WTC11 (cell line): ENCODE measurements around the gene ENC1. TPM values are rescaled to one million over a fixed set of nuclear protein-coding genes. Genes with fewer than 3 reads are reported as not detected.

Experiments
- ATAC-seq: fragments of 200-7000 bp; cut with Tn5 transposase; 2 replicates; pipeline ENCODE4 v1.10.0; 2021; ENCODE audit warnings: mild to moderate bottlenecking, moderate library complexity
- CTCF ChIA-PET: fragments of 300-600 bp; sonication (Branson Sonifier 250); formaldehyde crosslinking; loops from one replicate; lab custom pipeline; 2021; ENCODE audit warnings: antibody characterized with exemption; lab: Charles Lee
- POLR2A ChIA-PET: fragments of 350-600 bp; sonication (Branson Sonifier 250); formaldehyde crosslinking; loops from one replicate; lab custom pipeline; 2021; ENCODE audit warnings: antibody characterized with exemption; lab: Charles Lee
- DNase-seq: peaks from one replicate; pipeline ENCODE4 v3.0.0; 2021; ENCODE audit warnings: low spot score
- H3K27ac Mint-ChIP-seq: 2 replicates; pipeline ENCODE4 v1.8.0; 2021; ENCODE audit warnings: mixed read lengths
- H3K27me3 Mint-ChIP-seq: 2 replicates; pipeline ENCODE4 v1.8.0; 2021; ENCODE audit warnings: low read depth, mild to moderate bottlenecking, moderate library complexity, mixed read lengths
- H3K36me3 Mint-ChIP-seq: 2 replicates; pipeline ENCODE4 v1.8.0; 2021; ENCODE audit warnings: mixed read lengths
- H3K4me1 Mint-ChIP-seq: 2 replicates; pipeline ENCODE4 v1.8.0; 2022; ENCODE audit warnings: mixed read lengths
- H3K4me3 Mint-ChIP-seq: 2 replicates; pipeline ENCODE4 v1.8.0; 2021; ENCODE audit warnings: mild to moderate bottlenecking, moderate library complexity, mixed read lengths
- H3K9me3 Mint-ChIP-seq: 2 replicates; pipeline ENCODE4 v1.8.0; 2021; ENCODE audit warnings: mixed read lengths
- ATF1 ChIP-seq: sonication (generic); formaldehyde crosslinking; IDR thresholded peaks from 2 replicates; pipeline ENCODE4 v1.8.1; 2023; ENCODE audit warnings: mild to moderate bottlenecking, moderate library complexity, missing genetic modification reagents
- CBFB ChIP-seq: sonication (generic); formaldehyde crosslinking; IDR thresholded peaks from 2 replicates; pipeline ENCODE4 v1.8.1; 2022; ENCODE audit warnings: mild to moderate bottlenecking, low read depth, missing genetic modification reagents
- ELF4 ChIP-seq: sonication (generic); formaldehyde crosslinking; IDR thresholded peaks from 2 replicates; pipeline ENCODE4 v1.8.1; 2022; ENCODE audit warnings: low read depth, mild to moderate bottlenecking, moderate library complexity, missing genetic modification reagents
- ETV6 ChIP-seq: sonication (generic); formaldehyde crosslinking; IDR thresholded peaks from 2 replicates; pipeline ENCODE4 v1.8.1; 2022; ENCODE audit warnings: mild to moderate bottlenecking, missing genetic modification reagents
- FOXJ3 ChIP-seq: sonication (generic); formaldehyde crosslinking; IDR thresholded peaks from 2 replicates; pipeline ENCODE4 v1.9.0; 2021; ENCODE audit warnings: missing genetic modification reagents, mild to moderate bottlenecking, borderline replicate concordance
- HMGA2 ChIP-seq: fragments of 250-450 bp; sonication (Bioruptor Pico); IDR thresholded peaks from 2 replicates; pipeline ENCODE4 v1.4.0; 2021; ENCODE audit warnings: mild to moderate bottlenecking, moderate library complexity
- IRF2 ChIP-seq: sonication (generic); formaldehyde crosslinking; IDR thresholded peaks from 2 replicates; pipeline ENCODE4 v1.8.0; 2022; ENCODE audit warnings: low read depth, missing genetic modification reagents, borderline replicate concordance
- MXD4 ChIP-seq: fragments of 250-450 bp; sonication (Bioruptor Pico); IDR thresholded peaks from 2 replicates; pipeline ENCODE4 v1.8.0; 2021; ENCODE audit warnings: mild to moderate bottlenecking, moderate library complexity, borderline replicate concordance
- MYBL2 ChIP-seq: sonication (generic); formaldehyde crosslinking; IDR thresholded peaks from 2 replicates; pipeline ENCODE4 v1.8.1; 2023; ENCODE audit warnings: mild to moderate bottlenecking, moderate library complexity, missing genetic modification reagents
- NFATC4 ChIP-seq: fragments of 250-450 bp; sonication (Bioruptor Pico); IDR thresholded peaks from 2 replicates; pipeline ENCODE4 v1.9.0; 2021; ENCODE audit warnings: mild to moderate bottlenecking
- RELA ChIP-seq: sonication (generic); formaldehyde crosslinking; IDR thresholded peaks from 2 replicates; pipeline ENCODE4 v1.8.1; 2022; ENCODE audit warnings: missing genetic modification reagents, mild to moderate bottlenecking, borderline replicate concordance
- RORB ChIP-seq: fragments of 250-450 bp; sonication (Bioruptor Pico); IDR thresholded peaks from 2 replicates; pipeline ENCODE4 v1.9.0; 2021; ENCODE audit warnings: mild to moderate bottlenecking
- SOX15 ChIP-seq: fragments of 250-450 bp; sonication (Bioruptor Pico); IDR thresholded peaks from 2 replicates; pipeline ENCODE4 v1.9.0; 2021; ENCODE audit warnings: mild to moderate bottlenecking
- TCF7 ChIP-seq: sonication (generic); formaldehyde crosslinking; IDR thresholded peaks from 2 replicates; pipeline ENCODE4 v1.8.0; 2022; ENCODE audit warnings: mild to moderate bottlenecking, low read depth, missing genetic modification reagents, moderate library complexity
- TEAD4 ChIP-seq: sonication (generic); formaldehyde crosslinking; IDR thresholded peaks from 2 replicates; pipeline ENCODE4 v1.8.0; 2022; ENCODE audit warnings: mild to moderate bottlenecking, missing genetic modification reagents
- TP53 ChIP-seq: sonication (generic); formaldehyde crosslinking; IDR thresholded peaks from 2 replicates; pipeline ENCODE4 v1.8.1; 2023; ENCODE audit warnings: mild to moderate bottlenecking, missing genetic modification reagents
- ZNF416 ChIP-seq: fragments of 250-450 bp; sonication (Bioruptor Pico); IDR thresholded peaks from 2 replicates; pipeline ENCODE4 v1.9.0; 2021; ENCODE audit warnings: mild to moderate bottlenecking, inconsistent platforms
- ZNF671 ChIP-seq: fragments of 250-450 bp; sonication (Bioruptor Pico); IDR thresholded peaks from 2 replicates; pipeline ENCODE4 v1.8.0; 2021; ENCODE audit warnings: mild to moderate bottlenecking
- total RNA-seq: library from RNA; stranded (reverse); gene quantifications from 3 replicates; pipeline ENCODE4 v1.2.3, GENCODE V29; 2021
- TF ChIP-seq, protein P1 (sequence below): fragments of 250-450 bp; sonication (Bioruptor Pico); IDR thresholded peaks from 2 replicates; pipeline ENCODE4 v1.9.0; 2021; ENCODE audit warnings: moderate library complexity, mild to moderate bottlenecking, inconsistent platforms, borderline replicate concordance
- TF ChIP-seq, protein P2 (sequence below): sonication (generic); formaldehyde crosslinking; IDR thresholded peaks from 2 replicates; pipeline ENCODE4 v1.8.0; 2022; ENCODE audit warnings: mild to moderate bottlenecking, missing genetic modification reagents
- TF ChIP-seq, protein P3 (sequence below): fragments of 250-450 bp; sonication (Bioruptor Pico); IDR thresholded peaks from 2 replicates; pipeline ENCODE4 v1.9.0; 2021; ENCODE audit warnings: mild to moderate bottlenecking, borderline replicate concordance
- TF ChIP-seq, protein P4 (sequence below): sonication (generic); formaldehyde crosslinking; IDR thresholded peaks from 2 replicates; pipeline ENCODE4 v1.8.0; 2022; ENCODE audit warnings: mild to moderate bottlenecking, missing genetic modification reagents
- TF ChIP-seq, protein P5 (sequence below): sonication (generic); formaldehyde crosslinking; IDR thresholded peaks from 2 replicates; pipeline ENCODE4 v1.8.1; 2023; ENCODE audit warnings: mild to moderate bottlenecking, missing genetic modification reagents, moderate library complexity
- TF ChIP-seq, protein P6 (sequence below): fragments of 250-450 bp; sonication (Bioruptor Pico); IDR thresholded peaks from 2 replicates; pipeline ENCODE4 v2.1.2; 2022; ENCODE audit warnings: mild to moderate bottlenecking, moderate library complexity

Gene ENC1
- total RNA-seq, 1 experiment from 2014 or later = 18.3 TPM

DNA sequence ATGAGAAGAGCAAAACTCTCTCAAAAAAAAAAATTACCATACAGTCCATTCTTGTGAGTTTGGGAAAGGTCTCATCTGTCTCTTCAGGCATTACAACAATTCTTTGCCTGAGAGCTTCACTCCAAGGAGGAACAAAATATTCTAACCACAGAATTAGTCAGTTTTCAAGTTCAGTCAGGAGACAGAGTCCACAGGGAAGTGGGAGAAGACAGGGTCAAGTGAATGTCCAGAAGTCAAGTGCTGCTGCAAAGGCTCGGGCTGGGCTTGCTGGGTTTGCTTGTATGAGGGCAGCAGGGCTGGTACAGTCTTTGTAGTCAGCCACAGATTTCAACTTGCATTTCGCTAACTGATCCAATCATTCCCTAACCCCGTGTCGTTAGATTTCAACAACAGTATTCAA is 26.9 kb upstream of the ENC1 start:
- Mint-ChIP-seq H3K27ac (no peak overlapping the region), H3K4me1 (peaks cover 25% of the 10 kb centered on the region), H3K4me3 (no peak overlapping the region), H3K9me3 (peaks cover 3% of the 10 kb centered on the region; the same call in 1 of the 2 replicates), H3K36me3 (no peaks in the 10 kb centered on the region), H3K27me3 (no peaks in the 10 kb centered on the region)
- DNase-seq (no peak), ATAC-seq (no peak)
- CTCF ChIA-PET = no interaction called here
- POLR2A ChIA-PET = no interaction called here
- TF ChIP-seq NFATC4 (CRISPR knock-in tag) (no peak), ZNF671 (no peak), MYBL2 (CRISPR knock-in tag) (no peak), ELF4 (CRISPR knock-in tag) (no peak), IRF2 (CRISPR knock-in tag) (no peak), HMGA2 (CRISPR knock-in tag) (no peak), SOX15 (CRISPR knock-in tag) (no peak), MXD4 (no peak), TCF7 (CRISPR knock-in tag) (no peak), TEAD4 (no peak), TP53 (CRISPR knock-in tag) (no peak), RELA (CRISPR knock-in tag) (no peak), FOXJ3 (no peak), CBFB (CRISPR knock-in tag) (no peak), ATF1 (no peak), RORB (CRISPR knock-in tag) (no peak)
- TF ChIP-seq, protein P1, sequence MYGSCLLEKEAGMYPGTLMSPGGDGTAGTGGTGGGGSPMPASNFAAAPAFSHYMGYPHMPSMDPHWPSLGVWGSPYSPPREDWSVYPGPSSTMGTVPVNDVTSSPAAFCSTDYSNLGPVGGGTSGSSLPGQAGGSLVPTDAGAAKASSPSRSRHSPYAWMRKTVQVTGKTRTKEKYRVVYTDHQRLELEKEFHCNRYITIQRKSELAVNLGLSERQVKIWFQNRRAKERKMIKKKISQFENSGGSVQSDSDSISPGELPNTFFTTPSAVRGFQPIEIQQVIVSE (CRISPR knock-in tag) = no peak
- TF ChIP-seq, protein P2, sequence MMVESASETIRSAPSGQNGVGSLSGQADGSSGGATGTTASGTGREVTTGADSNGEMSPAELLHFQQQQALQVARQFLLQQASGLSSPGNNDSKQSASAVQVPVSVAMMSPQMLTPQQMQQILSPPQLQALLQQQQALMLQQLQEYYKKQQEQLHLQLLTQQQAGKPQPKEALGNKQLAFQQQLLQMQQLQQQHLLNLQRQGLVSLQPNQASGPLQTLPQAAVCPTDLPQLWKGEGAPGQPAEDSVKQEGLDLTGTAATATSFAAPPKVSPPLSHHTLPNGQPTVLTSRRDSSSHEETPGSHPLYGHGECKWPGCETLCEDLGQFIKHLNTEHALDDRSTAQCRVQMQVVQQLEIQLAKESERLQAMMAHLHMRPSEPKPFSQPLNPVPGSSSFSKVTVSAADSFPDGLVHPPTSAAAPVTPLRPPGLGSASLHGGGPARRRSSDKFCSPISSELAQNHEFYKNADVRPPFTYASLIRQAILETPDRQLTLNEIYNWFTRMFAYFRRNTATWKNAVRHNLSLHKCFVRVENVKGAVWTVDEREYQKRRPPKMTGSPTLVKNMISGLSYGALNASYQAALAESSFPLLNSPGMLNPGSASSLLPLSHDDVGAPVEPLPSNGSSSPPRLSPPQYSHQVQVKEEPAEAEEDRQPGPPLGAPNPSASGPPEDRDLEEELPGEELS = no peak
- TF ChIP-seq, protein P3, sequence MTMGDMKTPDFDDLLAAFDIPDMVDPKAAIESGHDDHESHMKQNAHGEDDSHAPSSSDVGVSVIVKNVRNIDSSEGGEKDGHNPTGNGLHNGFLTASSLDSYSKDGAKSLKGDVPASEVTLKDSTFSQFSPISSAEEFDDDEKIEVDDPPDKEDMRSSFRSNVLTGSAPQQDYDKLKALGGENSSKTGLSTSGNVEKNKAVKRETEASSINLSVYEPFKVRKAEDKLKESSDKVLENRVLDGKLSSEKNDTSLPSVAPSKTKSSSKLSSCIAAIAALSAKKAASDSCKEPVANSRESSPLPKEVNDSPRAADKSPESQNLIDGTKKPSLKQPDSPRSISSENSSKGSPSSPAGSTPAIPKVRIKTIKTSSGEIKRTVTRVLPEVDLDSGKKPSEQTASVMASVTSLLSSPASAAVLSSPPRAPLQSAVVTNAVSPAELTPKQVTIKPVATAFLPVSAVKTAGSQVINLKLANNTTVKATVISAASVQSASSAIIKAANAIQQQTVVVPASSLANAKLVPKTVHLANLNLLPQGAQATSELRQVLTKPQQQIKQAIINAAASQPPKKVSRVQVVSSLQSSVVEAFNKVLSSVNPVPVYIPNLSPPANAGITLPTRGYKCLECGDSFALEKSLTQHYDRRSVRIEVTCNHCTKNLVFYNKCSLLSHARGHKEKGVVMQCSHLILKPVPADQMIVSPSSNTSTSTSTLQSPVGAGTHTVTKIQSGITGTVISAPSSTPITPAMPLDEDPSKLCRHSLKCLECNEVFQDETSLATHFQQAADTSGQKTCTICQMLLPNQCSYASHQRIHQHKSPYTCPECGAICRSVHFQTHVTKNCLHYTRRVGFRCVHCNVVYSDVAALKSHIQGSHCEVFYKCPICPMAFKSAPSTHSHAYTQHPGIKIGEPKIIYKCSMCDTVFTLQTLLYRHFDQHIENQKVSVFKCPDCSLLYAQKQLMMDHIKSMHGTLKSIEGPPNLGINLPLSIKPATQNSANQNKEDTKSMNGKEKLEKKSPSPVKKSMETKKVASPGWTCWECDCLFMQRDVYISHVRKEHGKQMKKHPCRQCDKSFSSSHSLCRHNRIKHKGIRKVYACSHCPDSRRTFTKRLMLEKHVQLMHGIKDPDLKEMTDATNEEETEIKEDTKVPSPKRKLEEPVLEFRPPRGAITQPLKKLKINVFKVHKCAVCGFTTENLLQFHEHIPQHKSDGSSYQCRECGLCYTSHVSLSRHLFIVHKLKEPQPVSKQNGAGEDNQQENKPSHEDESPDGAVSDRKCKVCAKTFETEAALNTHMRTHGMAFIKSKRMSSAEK (CRISPR knock-in tag) = no peak
- TF ChIP-seq, protein P4, sequence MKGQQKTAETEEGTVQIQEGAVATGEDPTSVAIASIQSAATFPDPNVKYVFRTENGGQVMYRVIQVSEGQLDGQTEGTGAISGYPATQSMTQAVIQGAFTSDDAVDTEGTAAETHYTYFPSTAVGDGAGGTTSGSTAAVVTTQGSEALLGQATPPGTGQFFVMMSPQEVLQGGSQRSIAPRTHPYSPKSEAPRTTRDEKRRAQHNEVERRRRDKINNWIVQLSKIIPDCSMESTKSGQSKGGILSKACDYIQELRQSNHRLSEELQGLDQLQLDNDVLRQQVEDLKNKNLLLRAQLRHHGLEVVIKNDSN (CRISPR knock-in tag) = no peak
- TF ChIP-seq, all 79 proteins: peak for 0

DNA sequence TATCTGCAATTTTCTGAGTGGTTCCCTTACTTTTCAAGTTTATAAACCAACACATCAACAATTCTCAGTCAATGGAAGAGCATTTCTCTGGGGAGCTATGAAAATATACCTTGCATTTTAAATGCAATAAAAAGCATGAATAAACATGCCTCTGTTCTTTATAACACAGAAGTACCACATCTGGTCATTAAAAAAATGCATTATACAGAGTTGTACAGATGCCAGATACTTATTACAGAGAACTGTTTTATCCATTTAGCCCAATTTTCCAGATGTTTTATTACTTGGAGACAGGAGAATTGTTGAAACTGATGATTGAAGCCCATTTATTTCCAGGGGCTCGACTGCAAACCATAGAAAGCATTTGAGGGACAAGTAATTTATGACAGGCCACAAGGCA is 25.3 kb upstream of the ENC1 start:
- Mint-ChIP-seq H3K4me1 (peaks cover 25% of the 10 kb centered on the region), H3K4me3 (no peak overlapping the region), H3K27ac (no peak overlapping the region), H3K27me3 (no peaks in the 10 kb centered on the region), H3K36me3 (no peaks in the 10 kb centered on the region), H3K9me3 (peaks cover 3% of the 10 kb centered on the region; the same call in 1 of the 2 replicates)
- POLR2A ChIA-PET = no interaction called here
- DNase-seq (no peak), ATAC-seq (no peak)
- CTCF ChIA-PET = no interaction called here
- TF ChIP-seq CBFB (CRISPR knock-in tag) (no peak), ETV6 (CRISPR knock-in tag) (no peak), ZNF416 (CRISPR knock-in tag) (no peak)
- TF ChIP-seq, protein P5, sequence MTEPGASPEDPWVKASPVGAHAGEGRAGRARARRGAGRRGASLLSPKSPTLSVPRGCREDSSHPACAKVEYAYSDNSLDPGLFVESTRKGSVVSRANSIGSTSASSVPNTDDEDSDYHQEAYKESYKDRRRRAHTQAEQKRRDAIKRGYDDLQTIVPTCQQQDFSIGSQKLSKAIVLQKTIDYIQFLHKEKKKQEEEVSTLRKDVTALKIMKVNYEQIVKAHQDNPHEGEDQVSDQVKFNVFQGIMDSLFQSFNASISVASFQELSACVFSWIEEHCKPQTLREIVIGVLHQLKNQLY = no peak
- TF ChIP-seq, protein P3 (CRISPR knock-in tag) = no peak
- TF ChIP-seq, protein P6, sequence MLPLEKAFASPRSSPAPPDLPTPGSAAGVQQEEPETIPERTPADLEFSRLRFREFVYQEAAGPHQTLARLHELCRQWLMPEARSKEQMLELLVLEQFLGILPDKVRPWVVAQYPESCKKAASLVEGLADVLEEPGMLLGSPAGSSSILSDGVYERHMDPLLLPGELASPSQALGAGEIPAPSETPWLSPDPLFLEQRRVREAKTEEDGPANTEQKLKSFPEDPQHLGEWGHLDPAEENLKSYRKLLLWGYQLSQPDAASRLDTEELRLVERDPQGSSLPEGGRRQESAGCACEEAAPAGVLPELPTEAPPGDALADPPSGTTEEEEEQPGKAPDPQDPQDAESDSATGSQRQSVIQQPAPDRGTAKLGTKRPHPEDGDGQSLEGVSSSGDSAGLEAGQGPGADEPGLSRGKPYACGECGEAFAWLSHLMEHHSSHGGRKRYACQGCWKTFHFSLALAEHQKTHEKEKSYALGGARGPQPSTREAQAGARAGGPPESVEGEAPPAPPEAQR = no peak
